GM19438 (cell line): ENCODE data around the gene TEAD2.
"Not testable (repeated sequence)": the region's sequence is repeated elsewhere in the genome, so short reads cannot be mapped to it uniquely, and the experiment has no call there.

ENCODE experiments used
- ATAC-seq: cut with Tn5 transposase; IDR thresholded peaks from one replicate; pipeline ENCODE4 v1.9.1; 2021; ENCODE audit warnings: low read depth; ENCODE audit not compliant: unreplicated experiment

Gene TEAD2

DNA sequence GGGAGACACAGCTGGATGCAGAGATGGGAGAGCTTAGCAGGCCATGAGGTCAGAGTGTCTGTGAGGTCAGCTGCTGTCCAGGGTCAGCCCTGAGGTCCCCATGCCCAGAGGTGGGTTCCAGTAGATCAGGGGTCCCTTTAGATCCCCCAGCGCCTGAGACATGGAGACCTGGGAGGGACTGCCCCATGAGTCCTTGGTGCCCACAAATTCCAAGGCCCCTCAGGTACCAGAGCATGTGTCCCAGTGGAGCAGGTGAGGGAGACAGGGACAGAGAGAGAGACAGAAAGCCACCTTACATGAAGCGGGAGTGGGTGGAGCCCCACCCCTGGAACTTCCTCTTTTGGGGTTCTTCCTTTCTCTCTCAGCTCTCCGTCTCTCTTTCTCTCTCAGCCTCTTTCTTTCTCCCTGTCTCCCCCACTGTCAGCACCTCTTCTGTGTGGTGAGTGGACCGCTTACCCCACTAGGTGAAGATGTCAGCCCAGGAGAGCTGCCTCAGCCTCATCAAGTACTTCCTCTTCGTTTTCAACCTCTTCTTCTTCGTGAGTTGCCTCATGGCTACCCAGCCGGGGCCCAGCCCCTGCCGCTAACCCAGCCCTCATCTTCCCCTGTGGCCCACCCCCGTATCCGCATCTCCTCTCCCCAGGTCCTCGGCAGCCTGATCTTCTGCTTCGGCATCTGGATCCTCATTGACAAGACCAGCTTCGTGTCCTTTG, 27.0 kb downstream of the TEAD2 start, which contains the start of gene CD37:
Gene CD37, plus strand, starts transcription at position 336 of the 713 bp plus-strand sequence. Its CDS starts 135 bp downstream, at position 471.
- ATAC-seq = no peak

DNA sequence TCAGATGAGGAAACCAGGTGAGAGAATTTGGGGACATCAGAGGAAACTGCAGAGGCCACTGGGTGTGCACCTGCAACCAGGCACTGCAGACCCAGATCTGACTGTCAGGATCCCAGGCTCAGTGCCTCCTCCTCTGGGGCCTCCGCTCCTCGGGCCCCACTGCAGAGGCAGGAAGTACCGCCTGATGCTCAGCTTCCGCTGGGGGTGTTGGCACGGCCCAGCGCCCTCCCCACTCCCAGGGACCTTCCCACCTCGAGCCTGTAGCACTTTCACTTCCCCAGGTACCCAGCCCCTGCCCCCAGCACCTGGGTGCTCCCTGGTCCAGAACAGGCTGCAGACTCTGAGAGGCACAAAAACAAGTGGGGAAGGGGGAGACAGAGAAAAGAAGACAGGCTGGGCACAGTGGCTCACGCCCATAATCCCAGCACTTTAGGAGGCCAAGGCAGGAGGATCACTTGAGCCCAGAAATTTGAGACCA, 28.4 kb downstream of the TEAD2 start:
- ATAC-seq = peak; percentile 48

DNA sequence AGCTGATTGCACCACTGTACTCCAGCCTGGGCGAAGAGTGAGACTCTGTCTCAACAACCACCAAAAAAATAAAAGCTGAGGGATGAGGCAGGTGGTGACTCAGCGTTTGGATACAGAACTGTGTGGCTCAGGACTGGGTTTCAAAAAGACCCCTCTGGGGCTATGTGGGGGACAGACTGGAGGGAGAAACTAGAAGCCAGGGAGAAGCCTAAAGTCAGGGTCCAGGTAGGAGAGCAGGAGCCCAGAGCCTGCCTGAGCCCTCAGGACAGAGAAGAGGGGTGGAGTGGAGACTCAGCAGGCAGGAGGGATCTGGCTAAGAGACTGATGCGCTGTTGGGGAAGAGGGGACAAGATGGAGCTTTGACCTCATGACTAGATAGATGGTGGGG, 28.8 kb downstream of the TEAD2 start:
- ATAC-seq = no peak

DNA sequence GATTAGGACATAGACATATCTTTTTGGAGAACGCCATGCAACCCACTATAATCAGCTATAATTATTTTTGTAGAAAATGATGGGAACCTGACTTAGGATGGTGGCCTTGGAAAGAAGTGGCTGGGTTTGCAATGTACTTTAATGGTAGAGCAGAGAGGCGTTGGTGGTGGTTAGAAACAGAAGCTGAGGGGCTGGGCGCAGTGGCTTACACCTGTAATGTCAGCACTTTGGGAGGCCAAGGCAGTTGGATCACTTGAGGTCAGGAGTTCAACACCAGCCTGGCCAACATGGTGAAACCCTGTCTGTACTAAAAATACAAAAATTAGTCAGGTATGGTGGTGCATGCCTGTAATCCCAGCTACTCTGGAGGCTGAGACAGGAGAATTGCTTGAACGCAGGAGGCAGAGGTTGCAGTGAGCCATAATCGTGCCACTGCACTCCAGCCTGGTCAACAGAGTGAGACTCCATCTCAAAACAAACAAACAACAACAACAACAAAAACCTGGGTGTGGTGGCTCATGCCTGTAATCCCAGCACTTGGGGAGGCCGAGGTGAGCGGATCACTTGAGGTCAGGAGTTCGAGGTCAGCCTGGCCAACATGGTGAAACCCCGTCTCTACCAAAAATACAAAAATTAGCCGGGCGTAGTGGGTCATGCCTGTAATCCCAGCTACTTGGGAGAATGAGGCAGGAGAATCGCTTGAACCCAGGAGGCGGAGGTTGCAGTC, 29.4 kb downstream of the TEAD2 start:
- not testable (repeated sequence) for ATAC-seq

DNA sequence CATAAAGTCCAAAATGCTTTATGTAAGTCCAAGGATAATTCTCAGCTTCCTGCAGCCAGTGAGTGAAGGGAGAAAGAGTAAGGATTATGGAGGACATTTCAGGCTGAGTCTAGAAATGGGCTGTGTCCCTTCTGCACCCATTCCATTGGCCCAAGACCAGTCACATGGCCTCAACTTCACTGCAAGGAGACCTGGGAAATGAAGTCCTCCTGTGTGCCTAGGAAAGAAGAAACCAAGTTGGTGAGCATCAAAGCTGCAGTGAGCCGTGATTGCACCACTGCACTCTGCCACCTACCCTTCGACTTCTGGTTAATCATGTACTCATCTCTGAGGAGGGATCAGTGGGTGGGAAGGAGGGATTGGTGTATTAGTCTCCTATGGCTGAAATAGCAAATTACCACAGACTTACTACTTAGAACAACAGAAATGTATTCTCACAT, 30.6 kb downstream of the TEAD2 start:
- no peak for ATAC-seq

DNA sequence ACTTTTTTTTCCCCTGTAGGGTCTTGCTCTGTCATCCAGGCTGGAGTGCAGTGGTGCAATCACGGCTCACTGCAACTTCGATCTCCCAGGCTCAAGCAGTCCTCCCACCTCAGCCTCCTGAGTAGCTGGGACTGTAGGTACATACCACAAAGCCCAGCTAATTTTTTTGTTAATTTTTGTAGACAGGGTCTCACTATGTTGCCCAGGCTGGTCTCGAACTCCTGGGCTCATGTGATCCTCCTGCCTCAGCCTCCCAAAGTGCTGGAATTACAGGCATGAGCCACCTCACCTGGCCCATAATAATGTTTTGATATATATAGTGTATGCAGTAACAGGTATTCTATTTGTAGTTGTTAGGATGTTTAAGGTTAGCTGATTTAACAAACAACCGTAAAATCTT, 31.0 kb downstream of the TEAD2 start:
- not testable (repeated sequence) for ATAC-seq

DNA sequence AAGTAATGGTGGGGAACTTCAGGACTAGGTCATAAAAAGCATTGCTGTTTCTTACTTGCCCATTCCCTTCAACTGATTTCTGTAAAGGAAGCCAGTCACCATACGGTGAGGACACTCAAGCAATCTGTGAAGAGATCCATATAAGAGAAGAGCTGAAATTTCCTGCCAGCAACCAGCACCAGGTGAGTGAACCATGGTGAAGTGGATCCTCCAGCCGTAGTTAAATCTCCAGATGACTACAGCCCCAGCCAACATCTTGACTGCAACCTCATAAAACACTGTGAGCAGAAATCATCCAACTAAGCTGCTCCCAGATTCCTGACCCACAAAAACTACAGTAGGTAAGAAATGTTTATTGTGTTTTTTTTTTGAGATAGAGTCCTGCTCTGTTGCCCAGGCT, 33.5 kb downstream of the TEAD2 start:
- no peak for ATAC-seq

DNA sequence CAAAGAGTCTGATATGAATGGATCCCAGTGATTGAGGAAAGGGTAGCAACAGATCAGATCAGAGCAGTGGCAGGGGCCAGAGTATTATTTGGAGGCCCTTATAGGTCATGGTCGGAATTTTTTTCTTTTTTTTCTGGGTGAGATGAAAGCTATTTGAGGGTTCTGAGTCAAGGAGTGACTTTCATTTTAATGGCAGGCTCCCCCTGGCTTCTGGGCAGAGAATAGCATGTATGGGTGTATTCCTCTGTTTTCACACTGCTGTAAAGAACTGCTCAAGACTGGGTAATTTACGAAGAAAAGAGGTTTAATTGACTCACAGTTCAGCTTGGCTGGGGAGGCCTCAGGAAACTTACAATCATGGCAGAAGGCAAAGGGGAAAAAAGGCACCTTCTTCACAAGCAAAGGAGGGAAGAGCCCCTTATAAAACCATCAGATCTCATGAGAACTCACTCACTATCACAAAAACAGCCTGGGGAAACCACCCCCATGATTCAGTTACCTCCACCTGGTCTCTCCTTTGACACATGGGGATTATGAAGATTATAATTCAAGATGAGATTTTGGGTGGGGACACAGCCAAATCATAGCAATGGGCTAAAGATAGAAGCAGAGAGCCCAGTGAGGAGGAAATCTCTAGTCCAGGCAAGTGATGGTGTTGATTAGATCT, 34.2 kb downstream of the TEAD2 start:
- ATAC-seq = no peak

DNA sequence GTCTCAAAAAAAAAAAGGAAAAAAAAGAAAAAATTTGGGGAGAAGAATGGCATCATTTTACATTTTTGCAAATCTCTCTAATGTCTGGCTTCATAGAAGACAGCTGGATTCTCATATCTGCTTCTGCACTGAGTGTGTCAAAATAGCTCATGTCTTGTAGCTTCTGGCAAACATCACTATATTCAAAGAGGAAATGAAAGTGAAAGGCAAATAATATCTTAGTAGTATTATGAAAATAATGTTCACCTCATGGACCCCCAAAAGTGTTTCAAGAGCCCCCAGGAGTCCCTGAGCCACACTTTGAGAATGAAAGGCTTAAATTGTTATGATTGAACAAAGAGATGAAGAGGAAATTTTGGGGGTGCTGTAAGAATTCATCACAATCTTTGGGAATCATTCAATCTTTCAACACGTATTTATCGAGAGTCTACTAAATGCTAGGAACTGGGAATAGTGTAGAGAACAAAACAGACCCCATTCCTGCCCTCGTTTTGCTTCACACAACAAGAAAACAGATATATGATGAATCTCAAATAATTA, 36.0 kb downstream of the TEAD2 start:
- ATAC-seq = no peak

DNA sequence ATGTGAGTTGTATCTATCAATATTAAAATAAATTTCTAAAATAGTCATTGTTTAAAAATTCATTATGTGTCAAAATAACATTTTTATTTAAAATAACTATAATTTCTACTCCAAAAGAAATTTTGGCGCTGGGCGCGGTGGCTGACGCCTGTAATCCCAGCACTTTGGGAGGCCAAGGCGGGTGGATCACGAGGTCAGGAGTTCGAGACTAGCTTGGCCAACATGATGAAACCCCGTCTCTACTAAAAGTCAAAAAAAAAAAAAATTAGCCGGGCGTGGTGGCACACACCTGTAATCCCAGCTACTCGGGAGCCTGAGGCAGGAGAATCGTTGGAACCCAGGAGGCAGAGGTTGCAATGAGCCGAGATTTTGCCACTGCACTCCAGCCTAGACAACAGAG, 36.5 kb downstream of the TEAD2 start:
- not testable (repeated sequence) for ATAC-seq

DNA sequence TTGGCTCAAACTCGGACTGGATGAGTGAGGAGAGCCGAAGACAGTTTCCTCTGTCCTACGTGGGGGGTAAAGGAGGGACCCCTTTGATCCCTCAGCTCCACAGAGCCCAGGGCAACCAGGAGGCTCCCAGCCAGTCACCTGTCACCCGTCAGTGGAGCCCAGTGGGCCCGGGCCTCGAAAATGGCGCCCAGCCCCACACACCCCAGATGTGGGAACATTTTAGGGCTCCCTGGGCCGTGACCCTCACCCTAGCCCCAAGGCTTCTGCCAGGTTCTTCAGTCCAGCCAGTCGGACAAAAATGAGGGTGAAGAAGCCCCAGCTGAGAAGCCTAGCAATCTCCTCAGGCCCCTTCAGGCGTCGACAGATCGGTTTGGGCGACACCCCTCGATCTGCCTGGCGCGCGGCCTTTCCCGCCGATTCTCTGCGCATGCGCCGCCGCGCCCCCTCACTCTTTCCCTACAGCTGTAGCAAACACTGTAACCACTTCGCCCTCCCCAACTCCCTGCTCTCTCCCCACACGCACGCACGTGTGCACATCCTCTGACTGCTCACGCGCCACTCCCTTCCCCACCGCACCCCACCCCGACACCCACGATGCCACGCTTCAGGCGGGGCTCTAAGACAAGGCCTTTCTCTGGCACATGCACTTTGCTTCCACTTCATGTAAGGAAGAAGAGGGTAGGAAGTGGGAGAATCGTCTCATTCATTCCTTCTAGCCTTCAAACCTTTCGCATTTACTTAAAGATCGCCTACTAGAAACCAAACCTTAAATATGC, 37.2 kb downstream of the TEAD2 start, which contains the start of gene SLC6A16:
Gene SLC6A16, minus strand, starts transcription at position 391 of the 776 bp plus-strand sequence. CDS start 13,844 bp downstream, outside the sequence.
- no peak for ATAC-seq

DNA sequence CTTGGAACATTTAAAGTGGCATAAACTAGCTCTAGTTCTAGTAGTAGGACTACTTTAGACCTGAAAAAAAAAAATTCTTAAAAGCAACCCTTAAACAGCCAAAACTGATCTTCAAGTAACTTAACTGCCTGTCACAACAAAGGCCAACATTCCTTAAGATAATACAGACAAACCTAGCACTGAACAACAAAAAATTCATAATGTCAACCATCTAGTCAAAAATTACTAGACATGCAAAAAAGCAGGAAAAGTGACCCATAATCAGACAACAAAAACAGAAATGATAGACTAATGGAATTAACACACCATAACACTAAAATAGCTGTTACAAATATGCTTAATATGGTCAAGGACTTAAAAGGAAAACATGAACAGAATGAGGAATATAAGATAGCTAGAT, 43.9 kb downstream of the TEAD2 start:
- ATAC-seq = no peak

DNA sequence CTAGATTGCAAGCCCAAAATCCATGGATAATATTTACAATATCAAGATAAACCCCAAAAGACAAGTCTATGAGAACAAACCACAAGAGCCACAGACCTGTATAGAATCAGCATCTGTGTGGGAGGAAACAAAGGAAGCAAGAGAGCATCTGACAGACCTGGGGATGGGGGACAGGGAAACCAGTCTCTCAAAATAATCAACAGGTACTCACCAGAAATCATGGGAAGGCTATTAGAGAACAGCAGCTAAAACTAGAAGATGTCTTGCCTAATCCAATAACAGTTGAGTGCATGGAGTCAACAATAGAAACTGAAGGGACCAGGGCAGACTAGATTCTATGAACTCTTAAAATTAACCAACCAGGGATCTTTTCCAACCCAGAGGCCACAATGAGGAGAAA, 45.9 kb downstream of the TEAD2 start:
- no peak for ATAC-seq

DNA sequence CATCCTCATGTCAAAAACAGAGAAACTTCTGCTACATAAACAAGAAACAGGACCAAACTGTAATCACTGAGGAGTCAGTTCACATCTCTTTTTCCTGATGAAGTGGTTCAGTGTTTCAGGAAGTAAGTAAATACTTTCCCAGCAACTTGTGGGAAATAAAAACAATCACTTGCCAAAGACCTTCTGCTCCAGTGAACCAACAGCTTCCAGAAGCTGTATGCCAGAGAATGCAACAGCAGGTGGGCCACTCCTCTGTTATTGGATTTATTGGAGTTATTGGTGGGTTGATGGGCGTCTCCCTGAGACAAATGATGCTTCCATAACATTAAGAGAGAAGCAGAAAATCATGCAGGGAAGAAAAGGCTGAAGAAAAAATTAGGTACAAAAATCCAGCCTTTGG, 47.1 kb downstream of the TEAD2 start:
- no peak for ATAC-seq

DNA sequence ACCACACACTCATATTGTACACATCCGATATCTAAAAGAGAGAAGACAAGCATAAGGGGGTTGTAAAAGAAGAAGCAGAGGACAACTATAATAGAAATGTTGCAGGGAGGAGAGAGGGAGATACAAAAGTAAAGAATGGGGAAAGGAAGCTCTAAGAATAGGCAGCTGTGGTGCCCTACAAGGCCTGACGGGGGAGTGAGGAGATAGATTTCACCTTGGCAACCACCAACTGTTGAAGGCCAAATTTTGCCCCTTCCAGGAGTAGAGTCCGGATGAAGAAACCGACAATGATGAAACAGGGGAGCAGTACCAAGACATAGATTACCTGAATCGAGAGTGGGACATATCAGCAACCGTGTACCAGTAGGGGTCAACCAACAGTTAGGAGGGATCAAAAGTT, 53.1 kb downstream of the TEAD2 start:
- no peak for ATAC-seq

DNA sequence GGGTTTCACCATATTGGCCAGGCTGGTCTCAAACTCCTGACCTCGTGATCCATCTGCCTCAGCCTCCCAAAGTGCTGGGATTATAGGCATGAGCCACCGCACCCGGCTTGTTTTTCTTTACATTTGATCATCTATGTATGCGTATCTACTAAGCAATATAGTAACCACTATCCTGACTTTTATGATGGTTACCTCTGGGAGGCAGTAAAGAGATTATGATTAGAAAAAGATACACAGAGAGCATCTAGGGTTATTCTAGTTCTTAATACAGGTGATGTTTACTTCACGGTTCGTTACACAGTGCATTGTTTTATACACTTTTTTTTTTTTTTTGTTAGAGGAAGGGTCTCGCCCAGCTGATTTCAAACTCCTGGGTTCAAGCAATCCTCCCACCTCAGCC, 55.5 kb downstream of the TEAD2 start:
- ATAC-seq = not testable (repeated sequence)

DNA sequence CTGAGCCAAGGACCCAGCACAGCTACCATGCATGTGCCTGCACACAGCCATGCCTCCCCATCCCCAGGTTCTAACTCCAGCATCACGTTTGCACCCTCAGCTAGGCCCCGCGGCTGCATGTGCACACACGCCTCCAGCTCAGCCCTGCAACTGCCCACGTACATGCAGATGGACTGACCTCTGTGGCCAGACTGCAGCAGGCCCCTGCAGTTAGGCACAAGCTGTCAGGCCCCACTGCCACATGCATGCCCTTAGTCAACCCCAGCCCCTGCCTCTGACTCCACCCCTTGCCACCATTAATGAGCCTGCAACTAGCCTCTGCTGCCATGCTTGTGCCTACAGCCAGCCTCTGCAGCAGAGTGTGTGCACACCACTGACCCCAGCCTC, 60.4 kb downstream of the TEAD2 start:
- no peak for ATAC-seq

DNA sequence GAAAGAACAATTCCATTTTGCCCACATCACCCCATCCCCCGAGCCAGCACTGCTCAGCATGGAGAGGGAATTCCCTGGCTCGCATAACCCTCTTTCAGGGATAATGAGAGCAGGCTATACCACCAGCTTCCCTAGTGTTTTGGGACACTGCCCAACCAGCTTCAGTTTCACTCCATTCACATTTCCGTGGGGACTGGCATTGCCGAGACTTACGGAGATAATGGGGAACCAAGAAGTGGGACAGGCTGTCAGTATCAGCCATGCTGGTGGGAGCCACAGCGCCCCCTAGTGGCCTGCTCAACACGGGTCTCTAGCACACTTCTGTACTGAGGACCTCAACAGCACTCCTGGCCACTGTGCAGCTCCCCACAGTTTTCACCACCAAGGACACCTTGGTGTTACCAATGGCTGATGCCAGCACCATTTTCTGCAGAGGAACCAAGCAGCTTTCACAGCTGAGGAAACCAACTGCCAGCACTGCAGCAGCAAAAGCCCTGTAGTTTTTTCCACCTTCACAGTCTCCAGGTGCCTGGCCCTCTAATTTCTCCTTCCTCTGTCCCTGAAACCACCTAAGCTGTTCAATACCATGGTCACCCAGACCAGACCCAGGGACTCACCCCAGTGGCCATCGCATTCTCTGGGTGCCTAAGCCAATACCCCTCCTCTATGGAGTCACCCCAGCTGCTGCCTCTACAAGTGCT, 60.9 kb downstream of the TEAD2 start:
- ATAC-seq = no peak

DNA sequence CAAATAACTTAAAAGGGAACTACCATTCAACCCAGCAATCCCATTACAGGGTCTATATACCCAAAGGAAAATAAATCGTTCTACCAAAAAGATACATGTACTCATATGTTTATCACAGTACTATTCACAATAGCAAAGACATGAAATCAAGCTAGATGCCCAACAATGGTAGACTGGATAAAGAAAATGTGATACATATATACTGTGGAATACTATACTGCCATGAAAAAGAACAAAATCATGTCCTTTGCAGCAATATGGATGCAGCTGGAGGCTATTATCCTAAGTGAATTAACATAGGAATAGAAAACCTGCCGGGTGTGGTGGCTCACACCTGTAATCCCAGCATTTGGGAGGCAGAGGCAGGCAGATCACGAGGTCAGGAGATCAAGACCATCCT, 63.6 kb downstream of the TEAD2 start:
- not testable (repeated sequence) for ATAC-seq

DNA sequence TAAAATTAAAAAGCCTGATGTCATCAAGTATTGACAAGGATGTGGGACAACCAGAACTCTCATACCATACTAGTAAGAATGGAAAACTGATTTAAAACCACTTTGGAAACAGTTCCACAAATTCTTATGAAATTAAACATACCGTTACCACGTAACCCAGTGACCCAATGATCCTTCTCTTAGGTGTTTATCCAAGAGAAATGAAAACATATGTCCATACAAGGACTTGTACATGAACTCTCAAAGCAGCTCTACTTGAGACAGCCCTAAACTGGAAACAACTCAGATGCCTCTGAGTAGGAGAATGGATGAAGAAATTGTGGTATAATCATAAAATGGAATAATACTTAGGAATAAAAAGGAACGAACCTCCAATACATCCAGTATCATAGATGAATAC, 64.8 kb downstream of the TEAD2 start:
- no peak for ATAC-seq
